ENCODE data around the gene CPXM1.
"Not testable (repeated sequence)": the region's sequence is repeated elsewhere in the genome, so short reads cannot be mapped to it uniquely, and the experiment has no call there.

The CPXM1 gene

DNA sequence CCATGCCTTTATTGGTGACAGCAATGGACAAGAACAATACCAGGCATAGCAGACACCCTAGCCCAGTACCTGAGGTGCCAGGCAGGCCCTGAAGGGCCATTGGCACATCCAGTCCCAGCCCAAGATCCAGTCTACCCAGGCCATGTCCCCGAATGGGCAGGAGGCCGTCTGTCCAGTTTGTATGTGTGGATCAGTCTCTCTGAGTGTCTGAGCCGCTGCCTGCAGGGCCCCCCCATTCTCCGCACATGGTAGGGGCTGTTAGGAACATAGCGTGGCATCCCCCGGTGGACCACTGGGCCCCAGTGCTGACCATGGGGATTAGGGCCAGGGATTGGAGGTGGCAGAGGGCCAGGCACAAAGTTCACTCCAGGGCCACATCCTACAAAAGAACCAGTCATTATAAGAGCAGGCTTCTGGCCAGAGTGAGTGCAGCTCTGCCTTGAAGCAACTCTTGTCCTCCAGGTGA, 34.9 kb upstream of the CPXM1 start:
- no peak overlapping the region for H3K4me3 ChIP-seq (ENCODE audit: low read depth, low read length)
- no peak for DNase-seq (ENCODE audit: low read depth, low spot score)
- in situ Hi-C loops (cut with HindIII; ENCODE audit: low sequenced_read_pairs) = no loop called here
- no peak for TF ChIP-seq CTCF (IDR thresholded peaks at IDR 0.05; ENCODE audit: low read depth, low read length)

DNA sequence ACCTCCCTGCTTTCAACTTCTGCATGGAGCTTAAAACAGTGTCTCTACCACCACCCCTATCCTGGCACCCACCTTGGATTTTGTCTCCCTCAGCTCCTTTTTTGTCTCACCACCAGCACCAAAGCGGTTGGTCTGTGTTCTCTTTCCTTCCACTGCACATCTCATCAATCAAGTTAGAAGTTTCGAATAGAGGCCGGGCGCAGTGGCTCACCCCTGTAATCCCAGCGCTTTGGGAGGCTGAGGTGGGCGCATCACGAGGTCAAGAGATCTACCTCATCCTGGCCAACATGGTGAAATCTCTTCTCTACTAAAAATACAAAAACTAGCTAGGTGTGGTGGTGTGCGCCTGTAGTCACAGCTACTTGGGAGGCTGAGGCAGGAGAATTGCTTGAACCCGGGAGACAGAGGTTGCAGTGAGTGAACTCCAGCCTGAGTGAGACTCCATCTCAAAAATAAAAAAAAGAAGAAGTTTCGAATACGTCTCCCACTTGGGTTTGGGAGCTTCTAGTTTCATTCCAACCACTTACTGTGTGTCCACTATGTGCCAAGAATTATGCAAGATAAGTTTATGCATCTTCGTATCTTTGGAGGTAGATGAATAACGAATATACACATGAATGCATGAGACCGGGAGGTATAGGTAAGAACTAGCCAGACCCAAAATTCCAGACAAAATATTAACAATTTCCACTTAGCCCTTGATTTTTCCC, 34.1 kb upstream of the CPXM1 start:
- no peak overlapping the region for H3K4me3 ChIP-seq (ENCODE audit: low read depth, low read length)
- in situ Hi-C loops (cut with HindIII; ENCODE audit: low sequenced_read_pairs) = no loop called here
- no peak for DNase-seq (ENCODE audit: low read depth, low spot score)
- TF ChIP-seq CTCF (IDR thresholded peaks at IDR 0.05; ENCODE audit: low read depth, low read length) = no peak

GRCh38 chr20:2833761-2834160, 33.3 kb upstream of the CPXM1 start:
- H3K4me3 ChIP-seq (ENCODE audit: low read depth, low read length) = no peak overlapping the region
- no peak for TF ChIP-seq CTCF (IDR thresholded peaks at IDR 0.05; ENCODE audit: low read depth, low read length)
- in situ Hi-C loops (cut with HindIII; ENCODE audit: low sequenced_read_pairs) = no loop called here
- no peak for DNase-seq (ENCODE audit: low read depth, low spot score)

DNA sequence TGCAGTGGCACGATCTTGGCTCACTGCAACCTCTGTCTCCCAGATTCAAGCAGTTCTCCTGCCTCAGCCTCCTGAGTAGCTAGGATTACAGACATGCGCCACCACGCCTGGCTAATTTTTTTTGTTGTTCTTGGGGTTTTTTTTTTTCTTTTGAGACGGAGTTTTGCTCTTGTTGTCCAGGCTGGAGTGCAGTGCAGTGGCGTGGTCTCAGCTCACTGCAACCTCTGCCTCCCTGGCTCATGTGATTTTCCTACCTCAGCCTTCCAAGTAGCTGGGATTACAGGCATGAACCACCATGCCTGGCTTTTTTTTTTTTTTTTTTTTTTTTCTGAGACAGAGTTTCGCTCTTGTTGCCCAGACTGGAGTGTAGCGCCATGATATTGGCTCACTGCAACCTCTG, 30.8 kb upstream of the CPXM1 start:
- in situ Hi-C loops (cut with HindIII; ENCODE audit: low sequenced_read_pairs); H3K4me3 ChIP-seq (ENCODE audit: low read depth, low read length); DNase-seq (ENCODE audit: low read depth, low spot score): not testable (repeated sequence)

DNA sequence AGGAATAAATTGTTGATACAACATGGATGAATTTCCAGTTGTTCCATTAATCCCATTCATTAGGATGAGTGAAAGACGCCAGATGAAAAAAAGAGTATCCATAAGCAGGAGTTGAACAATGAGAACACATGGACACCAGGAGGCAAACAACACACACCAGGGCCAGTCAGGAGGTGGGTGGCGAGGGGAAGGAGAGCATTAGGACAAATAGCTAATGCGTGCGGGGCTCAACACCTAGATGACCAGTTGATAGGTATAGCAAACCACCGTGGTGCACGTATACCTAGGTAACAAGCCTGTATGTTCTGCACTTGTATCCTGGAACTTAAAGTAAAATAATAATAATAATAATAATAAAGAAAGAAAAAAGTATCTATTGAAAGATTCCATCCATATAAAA, 28.9 kb upstream of the CPXM1 start:
- in situ Hi-C loops (cut with HindIII; ENCODE audit: low sequenced_read_pairs) = no loop called here
- TF ChIP-seq CTCF (IDR thresholded peaks at IDR 0.05; ENCODE audit: low read depth, low read length) = no peak
- no peak overlapping the region for H3K4me3 ChIP-seq (ENCODE audit: low read depth, low read length)
- no peak for DNase-seq (ENCODE audit: low read depth, low spot score)

- DNase-seq (ENCODE audit: low read depth, low spot score) = no peak
- TF ChIP-seq CTCF (IDR thresholded peaks at IDR 0.05; ENCODE audit: low read depth, low read length) = no peak
- H3K4me3 ChIP-seq (ENCODE audit: low read depth, low read length) = no peak overlapping the region
- in situ Hi-C loops (cut with HindIII; ENCODE audit: low sequenced_read_pairs) = no loop called here
Measured at GRCh38 chr20:2826655-2827054, 26.2 kb upstream of the CPXM1 start.

DNA sequence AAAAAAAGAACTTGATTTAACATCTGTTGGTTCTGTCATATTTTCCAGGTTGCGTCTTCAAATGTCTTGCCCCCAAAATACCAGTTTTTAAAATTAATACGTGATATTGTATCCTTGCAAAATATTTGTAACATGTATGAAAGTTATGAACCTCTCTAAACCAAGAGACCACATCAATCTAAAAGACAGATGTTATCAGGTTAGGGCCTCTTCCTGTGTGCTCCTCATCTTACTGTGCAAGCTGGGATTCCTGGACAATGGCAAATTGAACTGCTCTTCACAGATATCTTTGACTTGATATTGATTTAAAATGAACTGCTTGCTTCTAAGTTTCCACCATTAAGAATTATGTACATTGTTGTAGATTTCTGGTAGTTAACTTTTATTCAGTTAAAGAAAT, 25.3 kb upstream of the CPXM1 start:
- in situ Hi-C loops (cut with HindIII; ENCODE audit: low sequenced_read_pairs) = no loop called here
- DNase-seq (ENCODE audit: low read depth, low spot score) = no peak
- no peak overlapping the region for H3K4me3 ChIP-seq (ENCODE audit: low read depth, low read length)
- TF ChIP-seq CTCF (IDR thresholded peaks at IDR 0.05; ENCODE audit: low read depth, low read length) = no peak

Measured in astrocyte of the spinal cord (primary cell).